NCI-H1417 treated with DMSO at 0.1 percent for 48 hours (cell line): ENCODE results near the gene NSUN2.
"Not testable (repeated sequence)": the region's sequence is repeated elsewhere in the genome, so short reads cannot be mapped to it uniquely, and the experiment has no call there.

Source experiments
- DNase-seq: peaks from one replicate; lab custom pipeline; 2025; lab: John Stamatoyannopoulos, UW

Gene NSUN2

GRCh38 chr5:6632888-6633468 is at the start of gene NSUN2, which contains the start of gene SRD5A1:
TSS of gene NSUN2 (minus strand) at chr5:6633044. CDS start at chr5:6632979, 65 bp downstream.
TSS of gene SRD5A1 (plus strand) at chr5:6633440. CDS start at chr5:6633577, 137 bp downstream.
- peak; percentile 85 for DNase-seq

GRCh38 chr5:6682239-6682638 is 49.4 kb upstream of the NSUN2 start:
- no peak for DNase-seq

GRCh38 chr5:6681682-6682081 is 48.8 kb upstream of the NSUN2 start:
- no peak for DNase-seq

GRCh38 chr5:6680922-6681321 is 48.1 kb upstream of the NSUN2 start:
- DNase-seq: no peak

GRCh38 chr5:6678385-6678784 is 45.5 kb upstream of the NSUN2 start:
- DNase-seq: no peak

GRCh38 chr5:6676702-6677101 is 43.9 kb upstream of the NSUN2 start:
- DNase-seq: no peak

- DNase-seq: no peak
Observed at GRCh38 chr5:6675784-6676491, 43.1 kb upstream of the NSUN2 start.

- DNase-seq: no peak
Observed at GRCh38 chr5:6674886-6675285, 42.0 kb upstream of the NSUN2 start.

GRCh38 chr5:6674421-6674820 is 41.6 kb upstream of the NSUN2 start:
- DNase-seq: no peak

GRCh38 chr5:6673963-6674362 is 41.1 kb upstream of the NSUN2 start:
- no peak for DNase-seq

- DNase-seq: no peak
Observed at GRCh38 chr5:6673031-6673430, 40.2 kb upstream of the NSUN2 start.

GRCh38 chr5:6668717-6669116 is 35.9 kb upstream of the NSUN2 start:
- DNase-seq: not testable (repeated sequence)

GRCh38 chr5:6667648-6668047 is 34.8 kb upstream of the NSUN2 start:
- no peak for DNase-seq

GRCh38 chr5:6666762-6667161 is 33.9 kb upstream of the NSUN2 start:
- no peak for DNase-seq

GRCh38 chr5:6660688-6661087 is 27.8 kb upstream of the NSUN2 start:
- no peak for DNase-seq

GRCh38 chr5:6659941-6660684 is 27.3 kb upstream of the NSUN2 start:
- DNase-seq: no peak

- DNase-seq: no peak
Observed at GRCh38 chr5:6656680-6657079, 23.8 kb upstream of the NSUN2 start.

GRCh38 chr5:6655432-6655831 is 22.6 kb upstream of the NSUN2 start:
- DNase-seq: no peak

GRCh38 chr5:6652025-6652424 is 19.2 kb upstream of the NSUN2 start:
- DNase-seq: peak; percentile 55

- no peak for DNase-seq
Observed at GRCh38 chr5:6649681-6650080, 16.8 kb upstream of the NSUN2 start.

GRCh38 chr5:6649186-6649585 is 16.3 kb upstream of the NSUN2 start:
- no peak for DNase-seq

GRCh38 chr5:6645571-6646362 is 12.9 kb upstream of the NSUN2 start:
- DNase-seq: not testable (repeated sequence)
